Upper lobe of right lung (tissue), 1 donor: Measurements from ENCODE around the gene SLC25A13. TPM values are rescaled to one million over a fixed set of nuclear protein-coding genes. Genes with fewer than 3 reads are reported as not detected.

Experiments
- ATAC-seq: fragments of 200-7000 bp; cut with Tn5 transposase; one replicate; pipeline ENCODE4 v1.9.1; 2020; ENCODE audit warnings: mild to moderate bottlenecking, moderate library complexity
- DNase-seq: peaks from one replicate; pipeline ENCODE4 v3.0.0-alpha.2; 2020
- H3K27ac ChIP-seq: fragments of 200-600 bp; one replicate; pipeline ENCODE4 v1.8.0; 2022
- H3K27me3 ChIP-seq: fragments of 200-600 bp; one replicate; pipeline ENCODE4 v1.8.0; 2022; ENCODE audit warnings: mild to moderate bottlenecking
- H3K36me3 ChIP-seq: fragments of 200-600 bp; one replicate; pipeline ENCODE4 v1.8.0; 2022
- H3K4me1 ChIP-seq: fragments of 200-600 bp; one replicate; pipeline ENCODE4 v1.8.0; 2022
- H3K4me3 ChIP-seq: fragments of 200-600 bp; one replicate; pipeline ENCODE4 v1.8.0; 2022; ENCODE audit warnings: mild to moderate bottlenecking
- H3K9me3 ChIP-seq: fragments of 200-600 bp; one replicate; pipeline ENCODE4 v1.8.0; 2022
- CTCF ChIP-seq: fragments of 200-600 bp; IDR thresholded peaks from one replicate; pipeline ENCODE4 v1.8.0; 2022; ENCODE audit warnings: antibody characterized with exemption
- intact Hi-C: fragments of 100-400 bp; cut with DNase I; formaldehyde crosslinking; loops from one replicate; pipeline ENCODE4 v1.11.0; 2022
- total RNA-seq: library from RNA; stranded (reverse); fragmentation: NEBNext Ultra II Directional; extraction: Animal tissue kit (Norgen Biotek cat#: 25700); gene quantifications from one replicate; pipeline ENCODE4 v1.2.1, GENCODE V29; 2021
- donor health status: DM: no; HTN: yes; CAD: no; lungs with severe emphysema.

SLC25A13 gene
- total RNA-seq, 1 donor from 2014 or later = 34.5 TPM

GRCh38 chr7:96188174-96188581 lies 133.7 kb downstream of the SLC25A13 start:
- intact Hi-C loops = no loop called here
- Histone ChIP-seq H3K4me1 (peaks cover 4% of the 10 kb centered on the region), H3K27ac (peak overlapping the region; percentile 11), H3K4me3 (no peak overlapping the region), H3K36me3 (peaks cover 55% of the 10 kb centered on the region), H3K9me3 (no peaks in the 10 kb centered on the region), H3K27me3 (no peaks in the 10 kb centered on the region)
- TF ChIP-seq CTCF = no peak
- ATAC-seq = no peak
- no peak for DNase-seq

- no peak overlapping the region for H3K4me3 ChIP-seq
- no peaks in the 10 kb centered on the region for H3K9me3 ChIP-seq
- H3K27ac ChIP-seq = no peak overlapping the region
- intact Hi-C loops = no loop called here
- H3K36me3 ChIP-seq = peaks cover 60% of the 10 kb centered on the region
- H3K4me1 ChIP-seq = peaks cover 4% of the 10 kb centered on the region
- DNase-seq (no peak), ATAC-seq (no peak)
- H3K27me3 ChIP-seq = no peaks in the 10 kb centered on the region
- TF ChIP-seq CTCF = no peak
These were observed 134.2 kb downstream of the SLC25A13 start for GRCh38 chr7:96187735-96188134.

GRCh38 chr7:96184783-96185182 lies 137.1 kb downstream of the SLC25A13 start:
- intact Hi-C loops = no loop called here

GRCh38 chr7:96183163-96183670 lies 138.7 kb downstream of the SLC25A13 start:
- TF ChIP-seq CTCF = no peak
- intact Hi-C loops = no loop called here
- H3K36me3 ChIP-seq = peaks cover 47% of the 10 kb centered on the region
- ATAC-seq = no peak
- no peaks in the 10 kb centered on the region for H3K4me1 ChIP-seq
- no peaks in the 10 kb centered on the region for H3K27me3 ChIP-seq
- no peaks in the 10 kb centered on the region for H3K9me3 ChIP-seq
- no peak for DNase-seq
- H3K4me3 ChIP-seq = no peak overlapping the region
- H3K27ac ChIP-seq = no peak overlapping the region

More at GRCh38 chr7:96184783-96185182, 137.1 kb downstream of the SLC25A13 start:
- H3K4me3 ChIP-seq = no peak overlapping the region
- peaks cover 63% of the 10 kb centered on the region for H3K36me3 ChIP-seq
- ATAC-seq (no peak), DNase-seq (no peak)
- H3K4me1 ChIP-seq = peaks cover 4% of the 10 kb centered on the region
- no peaks in the 10 kb centered on the region for H3K9me3 ChIP-seq
- TF ChIP-seq CTCF = no peak
- H3K27me3 ChIP-seq = no peaks in the 10 kb centered on the region
- H3K27ac ChIP-seq = no peak overlapping the region

GRCh38 chr7:96182424-96183158 lies 139.3 kb downstream of the SLC25A13 start:
- no peaks in the 10 kb centered on the region for H3K4me1 ChIP-seq
- no peak overlapping the region for H3K27ac ChIP-seq
- no peak for TF ChIP-seq CTCF
- DNase-seq (no peak), ATAC-seq (no peak)
- peaks cover 46% of the 10 kb centered on the region for H3K36me3 ChIP-seq
- no peaks in the 10 kb centered on the region for H3K27me3 ChIP-seq
- intact Hi-C loops = no loop called here
- no peaks in the 10 kb centered on the region for H3K9me3 ChIP-seq
- H3K4me3 ChIP-seq = no peak overlapping the region
